ENCODE data around the gene YIPF5.

YIPF5 gene

GRCh38 chr5:144121577-144121976 is 48.9 kb downstream of the YIPF5 start:
- no peak for DNase-seq

DNA sequence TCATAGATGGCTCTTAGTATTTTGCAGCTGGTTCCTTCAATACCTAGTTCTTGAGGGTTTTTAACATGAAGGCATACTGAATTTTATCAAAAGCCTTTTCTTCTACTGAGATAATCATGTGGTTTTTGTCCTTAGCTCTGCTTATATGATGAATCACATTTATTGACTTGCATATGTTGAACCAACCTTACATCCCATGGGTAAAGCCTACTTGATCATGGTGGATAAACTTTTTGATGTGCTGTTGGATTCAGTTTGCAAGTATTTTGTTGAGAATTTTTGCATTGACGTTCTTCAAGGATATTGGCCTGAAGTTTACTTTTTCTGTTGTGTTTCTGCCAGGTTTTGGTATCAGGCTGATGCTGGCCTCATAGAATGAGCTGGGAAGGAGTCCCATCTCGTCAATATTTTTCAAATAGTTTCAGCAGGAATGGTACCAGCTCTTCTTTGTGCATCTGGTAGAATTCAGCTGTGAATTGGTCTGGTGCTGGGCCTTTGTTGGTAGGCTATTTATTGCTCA is 49.7 kb downstream of the YIPF5 start:
- no peak for DNase-seq

GRCh38 chr5:144117412-144117811 is 53.0 kb downstream of the YIPF5 start:
- DNase-seq: no peak

GRCh38 chr5:144114571-144114970 is 55.9 kb downstream of the YIPF5 start:
- DNase-seq: no peak

Data from activated CD4-positive, alpha-beta T cell treated with anti-CD3 and anti-CD28 coated beads, Interleukin-2, amount 50 U/mL, for 16 hours (primary cell).